Stimulated activated CD4-positive, alpha-beta T cell treated with anti-CD3 and anti-CD28 coated beads, Interleukin-1b, Interleukin-23, amount 100 ng/mL, for 48 hours (primary cell): ENCODE data around the gene PGF.
A peak's percentile ranks its signal among the peaks of the same experiment; 100 is the strongest.
"Not testable (repeated sequence)": the region's sequence is repeated elsewhere in the genome, so short reads cannot be mapped to it uniquely, and the experiment has no call there.

ENCODE experiments used
- DNase-seq: peaks from one replicate; pipeline ENCODE4 v3.0.0-alpha.2; 2020

The PGF gene

DNA sequence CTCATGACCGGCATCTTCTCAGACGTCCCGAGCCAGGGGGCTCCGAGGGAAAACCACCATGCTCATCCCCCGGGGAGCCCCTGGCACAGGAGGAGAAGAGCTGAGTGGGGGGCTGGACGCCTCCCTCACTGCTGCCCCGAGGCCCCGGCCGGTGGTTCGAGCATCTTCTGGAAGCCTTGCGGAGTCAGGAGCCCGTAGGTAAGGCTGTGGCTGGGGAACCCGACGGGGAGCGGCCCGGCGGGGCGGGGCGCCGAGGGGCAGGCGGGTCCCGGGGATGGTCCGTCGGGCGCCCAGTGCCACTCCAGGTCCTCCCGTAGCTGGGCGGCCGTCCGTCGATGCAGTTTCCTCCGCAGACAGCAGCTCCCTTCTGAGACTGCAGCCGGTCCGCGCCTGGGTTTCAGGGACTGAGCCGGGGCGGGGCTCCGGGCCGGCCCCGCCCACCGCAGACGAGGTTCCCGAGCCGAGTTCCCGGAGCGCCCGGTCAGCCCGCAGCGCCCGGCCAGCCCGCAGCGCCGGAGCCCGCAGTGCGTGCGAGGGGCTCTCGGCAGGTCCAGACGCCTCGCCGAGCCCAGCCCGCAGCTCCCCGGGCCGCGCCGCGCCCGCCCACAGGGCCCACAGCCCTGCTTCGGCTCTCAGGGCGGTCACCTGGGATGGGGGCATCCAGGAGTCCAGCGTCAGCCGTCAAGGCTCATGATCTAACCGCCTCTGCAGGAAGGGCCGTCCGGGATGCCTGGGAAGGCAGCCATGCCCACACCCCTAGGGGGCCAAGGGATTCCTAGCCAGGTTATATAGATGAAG, at the start of gene PGF:
PGF (minus strand) TSS at position 369 of the 798 bp plus-strand sequence; CDS start at position 14, 355 bp downstream.
- no peak for DNase-seq

DNA sequence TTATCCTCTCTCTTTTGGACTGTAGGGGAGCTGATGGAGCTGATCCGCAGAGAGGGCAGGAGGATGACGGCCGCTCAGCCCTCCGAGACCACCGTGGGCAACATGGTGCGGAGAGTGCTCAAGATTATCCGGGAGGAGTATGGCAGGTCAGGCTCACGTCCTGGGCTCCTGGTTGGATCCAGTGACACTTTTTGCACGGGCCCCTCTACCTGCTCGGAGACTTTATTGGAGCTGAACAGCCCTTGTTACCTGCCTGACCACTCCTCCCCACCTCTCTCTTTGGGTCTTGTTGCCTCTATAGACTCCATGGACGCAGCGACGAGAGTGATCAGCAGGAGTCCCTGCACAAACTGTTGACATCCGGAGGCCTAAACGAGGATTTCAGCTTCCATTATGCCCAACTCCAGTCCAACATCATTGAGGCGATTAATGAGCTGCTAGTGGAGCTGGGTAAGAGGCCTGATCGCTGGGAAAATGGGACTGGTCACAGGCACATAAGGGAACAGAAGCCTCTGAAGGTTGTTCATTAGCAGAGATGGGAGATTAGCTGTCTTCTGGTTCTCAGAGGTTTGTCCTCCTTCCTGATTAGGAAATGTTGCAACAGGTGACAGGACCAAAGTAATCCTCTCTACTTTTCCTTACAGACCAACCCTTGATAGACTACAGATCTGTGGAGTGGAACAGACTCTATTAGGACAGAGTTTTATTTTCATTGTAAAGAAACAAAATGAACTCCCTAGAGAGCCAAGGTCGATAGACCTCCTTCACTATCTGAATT, 48.0 kb upstream of the PGF start:
- no peak for DNase-seq

DNA sequence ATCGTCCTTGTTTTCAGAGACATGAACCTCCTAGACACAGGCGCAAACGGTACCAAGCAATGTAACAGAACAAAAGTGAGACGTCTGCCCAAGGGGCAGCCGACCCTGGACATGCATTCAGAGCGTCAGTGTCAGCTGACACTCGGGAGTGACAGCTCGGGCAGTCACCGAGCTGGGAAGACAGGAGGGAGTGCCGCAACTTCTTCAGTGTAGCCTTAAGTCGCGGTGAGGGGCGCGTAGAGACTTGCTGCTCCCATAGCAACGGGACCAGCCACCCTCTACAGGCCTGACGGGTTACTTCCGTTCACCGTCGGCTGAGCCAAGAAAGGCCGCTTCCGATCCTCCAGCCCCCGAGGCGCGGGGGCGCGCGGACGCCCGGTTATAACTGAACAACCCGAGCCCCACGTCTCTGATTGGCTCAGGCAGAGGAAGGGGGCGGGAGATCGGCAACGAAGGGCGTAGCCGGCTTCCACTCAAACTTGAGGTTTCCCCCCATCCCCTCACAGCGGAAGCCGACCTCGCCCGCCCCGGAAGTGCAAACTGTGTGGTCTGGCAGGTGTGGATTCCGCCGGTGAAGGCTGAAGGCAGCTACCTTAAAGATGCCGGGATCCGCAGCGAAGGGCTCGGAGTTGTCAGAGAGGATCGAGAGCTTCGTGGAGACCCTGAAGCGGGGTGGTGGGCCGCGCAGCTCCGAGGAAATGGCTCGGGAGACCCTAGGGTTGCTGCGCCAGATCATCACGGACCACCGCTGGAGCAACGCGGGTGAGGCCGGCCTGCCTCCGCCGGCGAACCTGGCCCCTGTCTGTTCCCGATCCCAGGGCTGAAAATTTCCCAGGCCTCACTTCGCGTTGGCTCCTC, 47.2 kb upstream of the PGF start, which contains the start of gene EIF2B2:
EIF2B2 (plus strand) TSS at position 530 of the 858 bp plus-strand sequence; CDS start at position 600, 70 bp downstream.
- peak; percentile 99 for DNase-seq

DNA sequence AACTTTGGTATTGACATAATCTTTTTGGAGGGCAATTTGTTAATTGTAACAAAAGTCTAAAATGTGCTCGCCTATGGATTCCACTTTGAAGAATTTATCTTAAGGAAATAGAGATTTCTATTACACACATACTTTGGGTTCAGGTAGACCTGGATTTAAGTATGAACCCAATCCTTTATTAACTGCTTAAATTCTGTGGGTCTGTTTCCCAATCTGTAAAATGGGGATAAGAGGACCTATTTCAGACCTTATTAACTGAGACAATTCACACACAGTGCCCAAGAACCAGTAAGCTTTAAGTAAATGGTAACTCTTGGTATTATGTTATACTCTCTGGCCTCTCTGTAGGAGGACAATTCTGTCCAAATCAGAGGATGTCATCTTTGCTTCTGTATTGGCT, 46.5 kb upstream of the PGF start:
- no peak for DNase-seq

DNA sequence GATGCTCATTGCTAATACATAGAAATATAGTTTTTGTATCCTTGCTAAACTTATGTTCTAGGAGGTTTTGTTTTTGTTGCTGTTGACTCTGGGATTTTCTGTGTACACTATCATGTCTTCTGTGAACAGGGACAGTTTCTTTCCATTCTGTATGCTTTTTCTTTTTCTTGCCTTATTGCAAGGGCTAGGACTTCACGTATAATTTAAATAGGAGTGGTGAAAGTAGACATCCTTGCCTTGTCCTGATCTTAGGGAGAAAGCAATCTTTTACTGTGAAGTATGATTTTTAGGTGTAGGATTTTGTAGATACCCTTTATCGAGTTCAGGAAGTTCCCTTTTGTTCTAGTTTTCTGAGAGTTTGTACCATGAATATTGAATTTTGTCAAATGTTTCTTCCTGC, 45.9 kb upstream of the PGF start:
- DNase-seq = no peak

DNA sequence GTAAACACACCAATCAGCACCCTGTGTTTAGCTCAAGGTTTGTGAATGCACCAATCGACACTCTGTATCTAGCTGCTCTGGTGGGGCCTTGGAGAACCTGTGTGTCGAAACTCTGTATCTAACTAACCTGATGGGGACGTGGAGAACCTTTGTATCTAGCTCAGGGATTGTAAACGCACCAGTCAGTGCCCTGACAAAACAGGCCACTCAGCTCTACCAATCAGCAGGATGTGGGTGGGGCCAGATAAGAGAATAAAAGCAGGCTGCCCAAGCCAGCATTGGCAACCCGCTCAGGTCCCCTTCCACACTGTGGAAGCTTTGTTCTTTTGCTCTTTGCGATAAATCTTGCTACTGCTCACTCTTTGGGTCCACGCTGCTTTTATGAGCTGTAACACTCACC, 40.4 kb upstream of the PGF start:
- not testable (repeated sequence) for DNase-seq

DNA sequence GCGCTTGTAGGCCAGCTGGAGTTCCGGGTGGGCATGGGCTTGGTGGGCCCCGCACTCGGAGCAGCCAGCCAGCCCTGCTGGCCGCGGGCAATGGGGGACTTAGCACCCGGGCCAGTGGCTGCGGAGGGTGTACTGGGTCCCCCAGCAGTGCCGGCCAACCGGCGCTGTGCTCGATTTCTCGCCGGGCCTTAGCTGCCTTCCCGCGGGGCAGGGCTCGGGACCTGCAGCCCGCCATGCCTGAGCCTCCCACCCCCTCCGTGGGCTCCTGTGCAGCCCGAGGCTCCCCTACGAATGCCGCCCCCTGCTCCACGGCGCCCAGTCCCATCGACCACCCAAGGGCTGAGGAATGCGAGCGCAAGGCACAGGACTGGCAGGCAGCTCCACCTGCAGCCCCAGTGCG, 38.8 kb upstream of the PGF start:
- DNase-seq = not testable (repeated sequence)

DNA sequence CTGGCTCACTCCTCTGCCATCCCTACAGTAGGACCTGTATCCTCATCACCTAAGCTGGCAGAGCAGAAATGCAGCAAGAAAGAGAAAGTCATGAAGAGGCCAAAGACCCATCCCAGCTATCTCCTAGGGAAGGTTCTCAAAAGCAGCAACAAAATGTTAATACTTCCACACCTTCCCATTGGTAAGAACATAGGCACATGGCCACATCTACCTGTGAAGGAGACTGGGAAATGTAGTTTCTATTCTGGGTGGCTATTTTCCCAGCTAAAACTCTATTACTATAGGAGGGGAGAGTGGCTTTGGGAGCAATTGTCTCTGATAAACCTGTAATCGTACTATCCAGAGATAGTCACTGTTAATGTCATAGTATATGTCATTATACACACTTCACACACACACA, 33.6 kb upstream of the PGF start:
- no peak for DNase-seq

DNA sequence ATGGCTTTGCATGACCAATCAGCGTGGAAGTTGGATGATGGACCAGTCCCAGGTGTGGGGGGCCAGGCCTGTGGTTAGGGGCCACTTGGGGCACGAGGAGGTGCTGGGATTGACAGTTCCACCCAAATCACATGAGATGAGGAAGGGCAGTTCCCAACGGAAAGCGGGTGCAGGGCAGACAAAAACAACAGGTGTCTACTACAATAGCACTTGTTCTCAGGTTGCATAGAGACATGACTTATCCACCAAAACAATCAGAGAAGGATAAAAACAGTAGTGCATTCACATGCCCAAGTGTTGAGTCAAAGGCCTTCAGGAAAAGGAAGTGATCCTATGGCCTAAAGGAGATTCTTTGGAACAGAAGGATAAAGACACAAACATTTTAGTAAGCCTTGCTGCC, 32.7 kb upstream of the PGF start:
- no peak for DNase-seq

DNA sequence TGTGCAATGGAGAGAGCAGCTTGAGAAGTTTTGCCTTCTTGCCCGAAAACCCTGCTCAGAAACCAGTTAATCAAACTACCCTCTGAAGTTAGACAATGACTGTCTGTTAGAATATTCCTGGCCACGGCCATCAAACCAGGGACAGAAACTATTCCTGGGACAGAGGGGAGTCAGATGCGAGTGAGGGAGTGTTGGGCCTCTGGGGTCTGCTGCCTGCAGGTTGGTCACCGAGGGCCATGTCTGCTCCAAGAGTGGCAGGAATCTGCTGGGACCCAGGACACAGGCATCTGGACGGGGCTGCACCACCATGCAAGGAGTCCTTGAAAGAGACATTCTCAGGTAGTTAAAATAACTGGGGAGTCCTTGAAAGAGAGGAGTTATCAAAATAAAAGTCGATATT, 30.4 kb upstream of the PGF start:
- DNase-seq = no peak

DNA sequence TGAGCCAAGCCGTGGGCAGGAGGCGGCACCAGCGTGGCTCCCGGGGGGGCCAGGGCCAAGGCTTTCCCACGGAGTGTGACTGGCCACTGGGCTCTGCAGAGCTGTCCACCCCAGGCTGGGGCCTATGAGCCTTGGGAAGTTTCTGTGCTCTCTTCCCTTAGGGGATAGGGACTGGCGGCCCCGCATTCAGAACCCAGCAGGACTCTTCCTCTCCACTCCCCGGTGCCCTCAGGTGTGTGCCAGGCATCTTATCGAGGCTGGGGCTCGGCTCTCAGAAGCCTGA, 29.6 kb upstream of the PGF start:
- DNase-seq = no peak

DNA sequence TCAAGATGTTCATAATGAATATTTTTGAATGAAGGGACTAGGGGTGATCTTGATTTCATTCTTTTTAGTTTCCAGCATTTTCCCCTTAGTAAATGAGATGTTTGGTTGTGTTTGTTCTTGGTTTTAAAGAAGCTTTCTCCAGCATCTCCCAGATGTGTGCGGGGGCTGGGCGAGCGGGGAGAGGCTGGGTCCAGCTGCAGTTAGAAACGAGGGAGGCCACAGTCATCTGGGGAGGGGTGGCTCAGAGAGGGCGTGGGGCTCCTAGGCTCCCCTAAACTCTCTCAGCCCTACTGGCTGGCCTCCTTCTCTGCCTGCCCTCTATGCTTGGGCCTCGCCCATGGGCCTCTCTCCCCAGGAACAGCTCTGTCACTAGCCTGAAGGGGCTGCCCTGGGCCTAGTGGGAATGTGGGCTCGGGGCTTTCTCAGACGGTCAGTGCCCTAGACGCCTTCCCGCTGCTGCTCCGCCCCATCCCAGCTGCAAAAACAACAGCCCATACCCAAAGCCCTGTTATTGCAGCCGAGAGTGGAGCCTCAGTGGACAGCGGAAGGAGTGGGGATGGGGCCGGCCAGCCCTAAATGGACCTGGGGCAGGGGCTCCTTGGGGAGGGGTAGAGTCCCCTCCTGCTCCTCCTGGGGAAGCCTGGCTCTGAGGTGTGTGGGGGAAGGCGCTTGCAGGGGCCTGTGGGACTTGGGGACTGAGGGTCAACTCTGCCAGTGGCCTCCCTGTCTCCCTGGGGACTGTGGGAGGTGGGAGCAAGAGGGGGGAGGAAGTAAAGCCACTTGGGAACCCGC, 29.0 kb upstream of the PGF start:
- no peak for DNase-seq

DNA sequence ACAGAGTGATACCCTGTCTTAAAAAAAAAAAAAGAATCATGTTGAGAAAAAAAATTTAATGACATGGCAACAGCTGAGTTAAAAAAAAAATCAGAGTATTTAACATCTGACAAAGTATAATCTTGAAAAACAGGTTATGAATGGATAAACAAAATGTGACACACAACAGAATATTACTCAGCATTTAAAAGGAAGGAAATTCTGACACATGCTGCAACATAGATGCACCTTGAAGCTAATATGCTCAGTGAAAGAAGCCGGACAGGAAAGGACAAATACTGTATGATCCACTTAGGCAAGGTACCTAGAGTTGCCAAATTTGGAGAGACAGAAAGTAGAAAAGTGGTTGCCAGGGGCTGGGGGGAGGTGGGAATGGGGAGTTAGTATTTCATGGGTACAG, 27.9 kb upstream of the PGF start:
- DNase-seq = no peak

DNA sequence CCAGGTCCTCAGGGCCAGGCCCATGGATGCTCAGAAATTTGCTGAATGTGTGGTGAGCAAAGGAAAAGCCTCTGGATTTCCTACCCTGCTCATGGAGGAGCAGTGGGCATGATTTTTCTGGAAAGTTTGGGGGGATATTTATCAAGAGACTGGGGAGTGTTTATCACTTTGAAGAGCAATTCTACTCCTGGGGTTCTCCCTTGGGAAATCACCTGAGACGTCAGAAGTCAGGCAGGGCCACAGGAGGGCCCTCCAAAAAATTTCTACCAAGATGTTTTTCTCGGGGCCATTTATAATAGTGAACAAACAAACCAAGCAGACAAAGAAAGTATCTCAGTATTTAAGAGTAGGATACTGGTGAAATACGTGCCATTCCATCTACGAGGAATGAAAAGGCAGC, 27.3 kb upstream of the PGF start:
- no peak for DNase-seq

DNA sequence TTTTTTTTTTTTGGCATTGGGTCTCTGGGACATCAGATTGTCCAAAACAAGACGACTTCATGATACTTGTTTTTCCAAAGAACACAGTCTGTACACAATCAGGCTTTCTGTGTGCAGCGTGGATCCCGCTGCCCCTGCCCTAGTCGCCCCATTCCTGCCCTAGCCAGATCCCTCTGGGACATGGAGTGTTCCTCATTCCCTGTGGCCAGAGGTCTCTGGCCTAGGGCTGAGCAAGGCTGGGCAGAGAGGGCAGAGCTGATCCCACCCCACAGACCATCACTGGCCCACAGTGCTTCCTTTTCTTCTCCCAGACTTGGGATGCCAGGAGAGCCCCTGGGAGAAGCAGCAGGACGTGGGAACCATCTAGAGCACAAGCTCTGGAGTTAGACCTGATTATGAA, 26.4 kb upstream of the PGF start:
- no peak for DNase-seq

DNA sequence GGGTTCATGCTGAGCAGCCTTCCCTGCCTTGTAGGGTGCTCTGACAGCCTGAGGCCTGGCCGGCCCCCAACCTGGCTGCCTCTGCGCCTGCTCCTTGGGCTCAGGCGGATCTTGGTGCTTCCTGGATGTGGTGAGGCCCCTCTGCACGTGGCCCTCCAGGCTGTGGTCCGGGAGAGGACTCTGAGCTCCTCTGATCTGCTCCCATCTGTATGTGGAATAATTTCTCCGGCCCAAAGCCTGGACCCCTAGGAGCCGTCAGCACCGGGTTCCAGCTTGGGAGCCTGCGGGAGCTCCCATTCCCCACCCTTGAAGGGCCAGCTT, 26.0 kb upstream of the PGF start:
- no peak for DNase-seq

DNA sequence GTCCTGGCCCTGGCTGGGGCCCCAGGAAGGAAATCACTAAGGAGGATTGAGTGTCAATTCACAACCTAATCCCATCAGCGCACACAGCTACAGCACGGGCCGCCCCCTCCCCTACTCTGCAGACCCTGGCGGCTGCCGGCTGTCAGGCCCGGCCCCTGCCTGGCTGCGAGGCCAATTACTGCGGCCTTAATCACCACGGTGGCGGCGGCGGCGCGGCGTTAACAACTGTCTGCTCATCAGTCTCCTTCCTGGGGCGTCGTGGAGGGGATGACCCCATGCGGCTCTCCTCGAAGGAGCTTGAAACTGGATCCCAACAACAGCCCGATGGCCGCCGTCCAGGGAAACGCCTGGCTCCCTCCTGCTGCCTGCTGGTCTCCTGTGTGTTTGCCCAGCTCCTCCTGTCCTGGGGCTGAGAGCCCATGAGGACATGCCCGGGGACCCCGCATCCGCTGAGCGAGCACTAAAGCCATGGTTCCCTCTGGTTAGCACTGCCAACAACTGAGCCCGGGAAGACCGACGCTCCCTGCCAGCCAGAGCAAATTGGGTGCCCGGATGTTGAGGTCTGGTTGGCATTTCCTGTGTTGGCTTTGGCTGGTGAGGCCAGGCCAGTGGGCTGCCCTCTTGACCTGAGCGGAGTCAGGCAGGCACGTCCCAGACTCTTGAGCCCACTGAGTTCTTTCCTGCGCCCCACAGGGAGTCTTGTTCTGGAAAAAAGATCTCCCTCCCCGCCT, 25.5 kb upstream of the PGF start:
- DNase-seq = no peak

DNA sequence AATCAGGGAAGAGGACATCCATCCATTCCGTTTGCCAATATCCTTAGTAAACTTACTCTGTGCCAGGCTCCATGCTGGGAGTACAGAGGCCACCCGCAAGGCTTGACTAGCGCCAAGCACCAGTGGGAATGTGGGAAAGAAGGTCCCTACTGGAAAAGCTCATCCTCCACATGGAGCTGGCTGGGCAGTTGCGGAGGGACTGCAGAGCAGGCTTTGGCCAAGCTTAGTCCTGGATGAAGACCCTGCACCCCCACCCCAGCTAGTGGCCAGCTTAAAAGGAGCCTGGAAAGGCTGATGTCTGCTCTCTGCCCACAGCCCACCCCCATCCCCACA, 25.0 kb upstream of the PGF start:
- DNase-seq = no peak

DNA sequence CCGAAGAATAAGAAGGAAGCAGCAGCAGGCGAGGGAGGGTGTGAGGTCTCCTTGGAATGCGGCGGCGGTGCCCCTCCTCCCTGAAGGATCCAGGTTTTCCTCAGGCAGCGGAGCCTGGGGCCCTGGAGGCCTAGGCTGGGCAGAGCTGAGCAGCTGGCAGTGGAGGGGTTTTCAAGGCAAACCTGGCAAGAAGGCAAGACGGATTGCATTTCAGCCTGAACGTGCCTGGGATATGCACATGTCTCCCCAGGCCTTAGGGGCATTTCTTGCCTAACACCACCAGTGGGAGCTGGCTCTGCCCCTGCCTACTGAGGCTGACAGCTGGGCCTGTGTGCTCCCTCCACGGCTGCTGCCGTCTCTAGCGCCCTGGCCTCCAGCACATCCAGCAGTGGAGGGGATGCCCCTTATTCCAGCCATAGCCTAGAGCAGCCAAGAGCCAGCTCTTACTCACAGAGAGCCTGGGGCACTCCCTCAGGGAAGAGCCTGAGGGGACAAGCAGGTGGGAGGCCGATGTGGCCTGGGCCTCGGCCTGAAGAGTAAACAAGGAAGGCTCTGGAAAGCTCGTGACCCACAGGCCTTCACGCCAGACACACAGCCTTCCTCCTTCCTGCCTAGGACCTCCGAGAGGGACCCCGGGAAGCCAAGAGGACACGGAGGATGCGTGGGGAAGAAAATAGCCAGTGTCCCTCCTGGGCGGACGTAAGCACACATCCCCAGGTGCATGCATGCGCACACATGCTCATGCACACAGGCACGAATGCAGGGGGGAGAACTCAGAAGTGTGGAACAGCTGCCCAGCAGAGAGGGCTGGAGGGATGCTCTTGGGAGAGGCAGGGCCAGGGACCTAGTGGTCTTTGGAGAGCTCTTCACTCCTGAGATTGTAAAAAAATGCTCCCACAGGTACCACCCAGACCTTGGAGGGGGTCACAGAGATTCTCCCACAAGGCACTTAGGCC, 24.3 kb upstream of the PGF start:
- no peak for DNase-seq

DNA sequence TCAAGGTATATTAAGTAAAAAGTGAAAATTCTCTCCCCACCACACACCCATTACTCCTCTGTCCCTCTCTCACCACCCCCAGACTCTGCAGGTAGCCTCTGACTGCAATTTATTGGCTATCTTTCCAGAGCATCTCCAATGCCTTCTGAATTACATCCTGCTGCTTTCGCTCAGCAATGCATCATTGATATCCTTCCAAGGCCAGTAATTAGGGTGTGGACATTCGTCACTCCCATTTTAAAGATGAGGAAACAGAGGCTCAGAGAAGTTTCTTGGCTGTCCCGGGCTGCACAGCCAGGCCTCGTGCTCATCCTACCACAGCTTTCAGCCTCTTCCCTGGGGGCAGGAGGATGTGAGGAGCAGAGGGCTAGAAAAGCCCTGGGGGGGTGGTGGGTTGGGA, 23.6 kb upstream of the PGF start:
- DNase-seq = no peak

DNA sequence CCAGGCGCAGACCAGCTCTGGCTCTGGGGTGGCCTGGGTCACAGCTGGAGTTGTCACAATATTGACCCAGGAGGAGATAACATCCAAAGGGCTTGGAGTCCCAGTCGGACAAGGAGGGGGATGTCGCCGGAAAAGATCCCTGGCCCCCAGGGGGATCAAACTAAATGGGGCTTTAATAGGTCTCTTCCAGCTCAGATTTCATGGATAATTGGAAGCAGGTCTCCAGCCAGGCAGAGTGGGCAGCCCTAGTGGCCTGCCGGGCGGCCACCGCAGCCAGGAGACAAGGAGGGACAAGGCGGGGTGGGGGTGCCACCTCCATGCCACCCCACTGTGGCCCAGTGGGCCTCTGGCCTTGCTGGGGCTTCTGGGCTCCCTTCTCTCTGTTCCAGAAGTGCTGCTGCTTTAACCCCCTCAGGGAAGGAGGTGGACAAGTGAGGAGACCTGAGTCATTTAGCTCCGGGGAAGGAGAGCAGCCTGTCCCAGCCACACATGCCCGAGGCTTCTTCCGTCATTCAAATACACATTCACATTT, 23.1 kb upstream of the PGF start:
- DNase-seq = no peak
